ENCODE measurements around the gene GRB2. TPM values are rescaled to one million over a fixed set of nuclear protein-coding genes. Genes with fewer than 3 reads are reported as not detected.
"Not testable (repeated sequence)": the region's sequence is repeated elsewhere in the genome, so short reads cannot be mapped to it uniquely, and the experiment has no call there.

The GRB2 gene
- total RNA-seq, 1 experiment from 2014 or later: 195 TPM

DNA sequence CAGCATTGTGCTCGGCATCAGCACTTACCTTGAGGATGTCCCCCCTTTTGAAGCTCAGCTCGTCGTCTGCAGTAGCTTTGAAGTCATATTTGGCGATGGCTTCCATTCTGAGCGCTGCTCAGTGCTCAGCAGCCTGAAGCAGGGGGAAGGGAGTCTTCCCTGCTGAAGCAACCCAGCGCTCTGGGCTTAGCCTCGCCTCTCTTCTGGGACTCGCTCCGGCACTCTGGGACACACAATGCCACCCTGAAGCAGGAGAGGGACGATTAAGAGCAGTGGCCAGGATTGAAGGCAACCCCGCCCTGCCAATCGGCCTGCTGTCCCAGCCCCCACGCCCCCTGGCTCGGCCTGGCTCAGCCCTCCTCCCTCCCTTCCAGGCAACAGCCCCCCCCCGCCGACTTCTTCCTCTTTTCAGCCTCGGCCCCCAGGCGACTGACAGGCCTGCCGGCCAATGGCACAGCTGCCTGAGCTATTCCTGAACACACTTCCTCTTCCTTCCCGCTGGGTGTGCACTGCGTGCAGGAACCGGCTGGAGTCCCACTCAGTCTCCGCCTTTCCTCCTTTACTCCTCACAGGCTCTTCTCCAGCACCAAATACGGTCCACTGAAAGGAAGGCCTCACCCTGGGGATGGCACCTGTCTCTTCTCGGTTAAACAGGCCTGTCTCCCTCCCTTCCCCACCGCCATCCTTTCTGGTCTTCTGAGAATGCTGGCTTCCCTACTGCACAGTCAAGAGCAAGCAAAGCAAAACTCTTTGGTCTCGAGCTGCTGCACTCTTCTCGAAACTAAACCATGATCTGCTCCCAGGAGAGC, 11.8 kb downstream of the GRB2 start:
- in situ Hi-C loops (cut with HindIII; ENCODE audit: low sequenced_read_pairs): no loop called here
- peak; percentile 99 for DNase-seq (ENCODE audit: low spot score)

DNA sequence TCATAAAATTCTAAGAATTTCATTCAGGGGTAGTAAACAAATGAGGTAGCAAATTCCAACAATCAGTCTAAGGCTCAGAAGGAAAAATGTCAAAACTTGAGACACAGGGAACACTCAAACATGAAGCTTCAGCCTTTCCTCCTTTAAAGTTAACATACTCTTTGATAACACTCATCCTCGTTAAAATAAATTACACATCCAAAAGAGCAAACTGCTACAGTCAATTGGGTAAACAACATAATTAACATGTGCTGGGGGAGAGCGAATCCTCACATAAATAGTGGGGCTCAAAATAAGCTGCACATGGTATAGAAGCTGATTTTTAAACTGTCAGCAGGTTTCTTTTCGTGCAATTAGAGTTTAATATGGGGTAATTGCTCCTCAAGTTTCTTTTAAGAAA, 12.9 kb downstream of the GRB2 start:
- DNase-seq (ENCODE audit: low spot score): no peak
- in situ Hi-C loops (cut with HindIII; ENCODE audit: low sequenced_read_pairs): no loop called here

DNA sequence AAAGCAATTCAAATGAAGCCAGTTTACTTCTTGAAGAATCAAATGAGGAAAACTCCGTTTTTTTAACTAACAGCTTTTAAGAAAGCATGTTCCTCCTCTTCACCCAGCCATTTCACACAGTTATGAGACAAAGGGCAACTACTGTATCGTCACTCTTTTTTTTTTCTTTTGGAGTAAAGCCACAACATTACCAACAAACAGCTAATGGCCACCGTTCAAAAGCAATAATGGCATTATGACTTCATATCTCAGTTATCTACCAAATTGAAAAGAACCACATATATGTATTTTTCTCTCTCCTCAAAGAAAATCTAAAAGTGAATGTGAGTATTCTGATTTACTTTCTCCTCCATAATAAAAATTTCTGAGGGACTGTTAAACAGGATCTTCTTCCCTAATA, 14.5 kb downstream of the GRB2 start:
- in situ Hi-C loops (cut with HindIII; ENCODE audit: low sequenced_read_pairs): no loop called here
- no peak for DNase-seq (ENCODE audit: low spot score)

DNA sequence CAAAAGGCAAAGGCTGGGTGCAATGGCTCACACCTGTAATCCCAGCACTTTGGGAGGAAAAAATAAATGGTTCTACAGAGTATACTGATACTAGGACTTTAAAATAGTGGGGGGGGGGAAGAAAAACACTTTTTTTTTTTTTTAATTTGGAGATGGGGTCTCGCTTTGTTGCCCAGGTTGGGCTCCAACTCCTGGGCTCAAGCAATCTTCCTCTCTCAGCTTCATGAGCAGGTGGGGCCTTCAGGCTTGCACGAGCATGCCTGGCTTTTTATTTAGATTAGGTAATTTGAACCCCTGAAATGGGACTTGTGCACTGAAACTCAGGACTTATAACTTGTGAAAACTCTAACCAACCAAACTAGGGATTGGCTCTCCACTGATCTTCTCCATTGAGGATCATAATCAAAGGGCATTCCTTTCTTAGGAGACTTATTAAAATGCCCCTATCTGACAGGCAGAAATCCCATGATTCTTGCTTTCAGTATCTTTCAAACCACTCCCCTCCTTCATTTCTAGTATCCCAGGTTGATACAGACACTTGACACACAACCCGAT, 16.9 kb downstream of the GRB2 start:
- in situ Hi-C loops (cut with HindIII; ENCODE audit: low sequenced_read_pairs): no loop called here
- DNase-seq (ENCODE audit: low spot score): no peak

DNA sequence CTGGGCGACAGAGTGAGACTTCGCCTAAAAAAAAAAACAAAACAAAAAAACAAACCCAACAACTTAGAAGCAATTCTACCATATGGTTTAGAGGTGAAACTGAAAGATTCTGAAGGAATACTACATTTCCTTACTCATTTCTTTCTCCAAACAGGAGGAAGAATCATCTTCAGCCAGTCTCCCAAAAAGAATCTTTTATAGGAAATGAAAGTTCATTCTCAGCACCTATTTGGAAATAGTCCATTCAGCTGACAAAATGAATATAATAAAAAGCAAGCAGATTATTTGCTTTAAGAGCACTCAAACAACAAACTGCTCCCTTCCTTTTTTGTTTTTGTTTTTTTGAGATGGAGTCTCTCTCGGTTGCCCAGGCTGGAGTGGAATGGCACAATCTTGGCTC, 17.7 kb downstream of the GRB2 start:
- in situ Hi-C loops (cut with HindIII; ENCODE audit: low sequenced_read_pairs): no loop called here
- no peak for DNase-seq (ENCODE audit: low spot score)

DNA sequence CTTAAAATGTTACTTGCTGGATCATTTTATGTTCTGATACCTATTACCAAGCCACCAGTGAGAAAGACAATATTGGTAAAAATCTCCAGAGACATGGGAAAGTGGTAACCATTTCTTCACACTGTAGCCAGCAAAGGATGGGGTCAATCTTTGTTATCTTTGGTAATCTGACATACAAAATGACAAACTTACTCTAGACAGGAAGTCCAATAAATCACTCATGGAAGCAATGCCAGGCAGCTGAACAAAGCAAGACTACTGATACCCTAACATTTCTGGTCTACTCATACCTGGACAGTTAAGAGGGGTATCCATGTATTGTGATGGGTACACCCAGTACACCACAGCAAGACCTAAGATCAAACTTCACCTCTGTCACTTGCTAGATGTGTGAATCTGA, 19.0 kb downstream of the GRB2 start:
- DNase-seq (ENCODE audit: low spot score): no peak
- in situ Hi-C loops (cut with HindIII; ENCODE audit: low sequenced_read_pairs): no loop called here

DNA sequence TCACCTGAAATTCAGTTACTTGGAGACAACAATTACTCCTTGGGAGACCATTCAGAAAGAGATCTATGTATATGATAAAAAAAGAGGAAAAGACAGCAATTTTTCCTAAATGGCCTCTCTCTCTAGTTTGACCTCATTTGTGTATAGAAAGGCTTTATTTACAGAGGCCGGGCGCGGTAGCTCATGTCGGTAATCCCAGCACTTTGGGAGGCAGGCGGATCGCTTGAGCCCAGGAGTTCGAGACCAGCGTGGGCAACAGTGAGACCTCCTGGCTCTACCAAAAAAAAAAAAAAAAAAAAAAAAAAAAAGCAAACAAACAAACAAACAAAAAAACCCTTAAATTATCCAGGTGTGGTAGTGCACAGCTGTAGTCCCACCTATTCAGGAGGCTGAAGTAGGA, 20.7 kb downstream of the GRB2 start:
- in situ Hi-C loops (cut with HindIII; ENCODE audit: low sequenced_read_pairs): no loop called here

DNA sequence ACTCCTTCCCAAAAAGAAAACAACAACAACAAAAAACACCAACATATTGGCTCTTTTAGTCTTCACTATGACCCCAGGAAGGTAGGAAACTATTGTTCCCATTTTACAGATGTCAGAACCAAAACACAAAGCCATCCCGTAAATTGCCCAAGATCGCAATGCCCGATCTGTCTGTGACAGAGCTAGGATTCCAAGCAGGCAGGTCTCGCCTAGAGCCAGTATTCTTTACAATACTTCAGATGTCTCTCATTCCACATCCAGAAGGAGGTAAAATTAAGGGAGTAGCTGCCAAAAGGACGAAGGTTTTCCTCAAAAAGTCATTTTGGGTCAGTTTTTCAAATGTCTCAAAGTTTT, 21.7 kb downstream of the GRB2 start:
- in situ Hi-C loops (cut with HindIII; ENCODE audit: low sequenced_read_pairs): no loop called here
- DNase-seq (ENCODE audit: low spot score): no peak

More for the DNA sequence above, 20.7 kb downstream of the GRB2 start:
- DNase-seq (ENCODE audit: low spot score): no peak

DNA sequence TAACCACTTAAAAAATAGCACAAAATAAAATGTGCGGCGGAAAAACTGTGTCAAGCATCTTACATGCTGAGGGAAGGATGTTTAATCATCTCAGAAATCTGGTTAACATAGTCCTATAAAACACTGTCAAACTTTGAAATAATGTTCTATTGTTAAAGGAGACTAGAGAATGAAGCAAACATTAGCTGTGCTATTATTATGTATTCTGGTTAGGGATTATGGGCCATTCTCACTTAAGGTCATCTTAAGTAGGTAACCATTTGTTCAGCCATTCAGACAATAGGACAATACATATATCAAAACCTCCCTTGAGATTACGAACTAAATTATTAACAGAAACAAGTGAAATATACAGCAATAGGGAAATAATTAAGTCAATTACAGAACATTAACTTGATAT, 24.7 kb downstream of the GRB2 start:
- in situ Hi-C loops (cut with HindIII; ENCODE audit: low sequenced_read_pairs): no loop called here
- no peak for DNase-seq (ENCODE audit: low spot score)

DNA sequence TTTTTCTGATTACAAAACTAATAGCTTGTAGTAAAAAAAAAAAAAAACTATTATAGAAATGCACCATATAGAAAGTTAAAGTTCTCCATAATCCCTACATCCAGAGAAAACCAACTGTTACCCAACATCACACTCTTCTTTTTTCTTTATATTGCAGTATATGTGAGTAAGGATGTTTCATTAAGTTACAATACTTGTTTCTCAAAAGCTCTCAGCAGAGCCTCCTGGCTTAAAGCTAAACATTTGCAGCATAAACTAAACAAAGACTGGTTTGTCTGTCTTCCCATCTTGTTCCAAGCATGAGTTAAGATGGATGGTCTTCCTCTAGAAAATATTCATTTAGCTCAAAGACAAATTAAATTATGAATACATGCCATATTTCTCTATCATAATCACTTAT, 25.2 kb downstream of the GRB2 start:
- in situ Hi-C loops (cut with HindIII; ENCODE audit: low sequenced_read_pairs): no loop called here
- DNase-seq (ENCODE audit: low spot score): no peak

DNA sequence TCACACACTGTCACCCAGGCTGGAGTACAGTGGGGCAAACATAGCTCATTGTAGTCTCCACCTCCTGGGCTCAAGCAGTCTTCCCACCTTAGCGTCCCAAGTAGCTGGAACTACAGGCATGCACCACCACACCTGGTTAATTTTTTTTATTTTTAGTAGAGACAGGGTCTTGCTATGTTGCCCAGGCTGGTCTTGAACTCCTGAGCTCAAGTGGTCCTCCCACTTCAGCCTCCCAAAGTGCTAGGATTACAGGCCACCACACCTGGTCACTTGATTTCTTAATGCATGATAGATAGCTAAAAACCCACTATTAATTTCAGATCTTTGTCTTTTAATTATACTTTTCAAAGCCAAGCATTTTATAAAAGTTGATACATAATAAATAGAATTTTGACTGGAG, 26.1 kb downstream of the GRB2 start:
- in situ Hi-C loops (cut with HindIII; ENCODE audit: low sequenced_read_pairs); DNase-seq (ENCODE audit: low spot score): not testable (repeated sequence)

DNA sequence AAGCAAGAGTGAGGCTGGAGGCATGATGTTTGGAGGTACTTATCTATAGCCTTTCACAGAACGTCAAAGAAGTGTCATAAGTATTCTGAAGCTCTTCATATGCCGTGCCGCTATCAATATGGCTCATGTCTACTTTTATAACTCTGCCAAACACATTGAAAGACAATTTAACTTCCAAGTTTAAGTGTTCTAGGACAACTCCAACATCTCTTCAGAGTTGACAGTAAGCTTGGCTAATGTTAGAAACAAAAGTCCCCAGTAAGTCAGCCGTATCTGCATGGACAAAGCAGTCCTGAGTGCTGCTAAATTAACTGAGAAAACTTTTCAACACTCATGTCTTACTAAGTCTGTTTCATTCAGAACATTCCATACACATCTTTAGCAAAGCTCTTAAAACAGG, 32.2 kb downstream of the GRB2 start:
- in situ Hi-C loops (cut with HindIII; ENCODE audit: low sequenced_read_pairs): no loop called here
- no peak for DNase-seq (ENCODE audit: low spot score)

DNA sequence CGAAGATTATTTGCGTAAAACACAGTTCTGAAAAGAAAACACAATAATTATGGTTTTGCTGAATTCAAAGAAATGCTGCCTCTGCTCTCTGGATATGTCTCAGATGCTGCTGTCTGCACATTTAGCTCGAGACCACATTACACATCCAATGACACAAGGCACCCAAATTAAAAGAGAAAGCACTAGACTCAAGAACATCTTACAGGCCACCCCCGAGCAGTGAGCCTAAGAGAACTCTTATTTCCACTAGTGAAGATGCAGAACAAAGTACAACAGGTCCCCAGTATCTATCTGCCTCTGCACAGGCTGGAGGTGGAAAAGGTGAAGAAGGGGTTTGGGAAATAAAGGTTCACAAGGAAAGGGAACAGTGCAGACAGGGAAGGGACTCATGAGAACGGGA, 33.5 kb downstream of the GRB2 start:
- no peak for DNase-seq (ENCODE audit: low spot score)
- in situ Hi-C loops (cut with HindIII; ENCODE audit: low sequenced_read_pairs): no loop called here

DNA sequence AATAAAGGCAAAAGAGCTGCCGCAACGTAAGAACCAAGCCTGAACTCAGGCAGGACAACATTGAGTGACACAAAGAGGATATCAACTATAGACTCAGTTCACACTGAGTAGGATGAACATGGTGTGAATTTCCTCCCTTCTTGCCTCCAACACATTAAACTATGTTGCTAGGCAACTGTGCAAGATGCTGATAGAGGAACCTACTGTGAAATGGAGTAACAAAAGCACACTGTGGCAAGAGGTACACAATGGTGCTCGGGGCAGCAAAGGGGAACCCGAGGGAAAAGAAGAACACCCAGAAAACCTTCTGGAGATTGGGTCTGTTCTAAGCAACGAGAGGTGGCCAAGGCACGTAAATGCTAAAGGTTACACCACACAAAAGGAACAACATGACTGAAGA, 34.1 kb downstream of the GRB2 start:
- DNase-seq (ENCODE audit: low spot score): no peak
- in situ Hi-C loops (cut with HindIII; ENCODE audit: low sequenced_read_pairs): no loop called here

DNA sequence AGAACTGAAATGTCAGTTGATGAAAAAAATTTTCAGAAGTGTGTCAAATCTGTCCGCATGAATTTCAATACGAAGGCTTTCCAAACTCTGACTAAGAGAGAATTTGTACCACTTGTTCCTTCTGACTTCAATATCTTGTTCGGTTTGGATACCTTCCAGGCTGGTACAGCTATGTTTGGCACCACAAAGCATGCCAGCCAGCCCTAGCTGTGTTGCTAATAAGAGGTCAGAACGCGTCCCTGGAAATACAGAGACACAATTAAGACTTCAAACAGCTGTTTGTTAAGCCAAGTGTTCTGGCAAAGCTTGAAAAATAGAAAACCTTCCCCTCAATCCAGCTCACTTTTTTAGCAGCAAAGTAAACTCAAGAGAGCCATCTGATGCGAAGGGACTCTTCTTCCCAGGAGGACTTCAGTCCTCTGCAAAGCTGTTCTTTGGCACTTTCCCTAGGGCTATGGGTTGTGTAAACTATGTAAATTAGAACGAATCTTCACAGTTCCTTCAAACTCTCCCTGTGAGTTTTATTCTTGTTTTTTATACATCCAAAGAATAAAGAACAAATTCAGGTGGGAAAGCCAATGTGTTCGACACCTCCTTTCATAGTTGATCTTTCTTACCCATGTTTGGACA, 35.1 kb downstream of the GRB2 start:
- in situ Hi-C loops (cut with HindIII; ENCODE audit: low sequenced_read_pairs): no loop called here
- peak; percentile 80 for DNase-seq (ENCODE audit: low spot score)

DNA sequence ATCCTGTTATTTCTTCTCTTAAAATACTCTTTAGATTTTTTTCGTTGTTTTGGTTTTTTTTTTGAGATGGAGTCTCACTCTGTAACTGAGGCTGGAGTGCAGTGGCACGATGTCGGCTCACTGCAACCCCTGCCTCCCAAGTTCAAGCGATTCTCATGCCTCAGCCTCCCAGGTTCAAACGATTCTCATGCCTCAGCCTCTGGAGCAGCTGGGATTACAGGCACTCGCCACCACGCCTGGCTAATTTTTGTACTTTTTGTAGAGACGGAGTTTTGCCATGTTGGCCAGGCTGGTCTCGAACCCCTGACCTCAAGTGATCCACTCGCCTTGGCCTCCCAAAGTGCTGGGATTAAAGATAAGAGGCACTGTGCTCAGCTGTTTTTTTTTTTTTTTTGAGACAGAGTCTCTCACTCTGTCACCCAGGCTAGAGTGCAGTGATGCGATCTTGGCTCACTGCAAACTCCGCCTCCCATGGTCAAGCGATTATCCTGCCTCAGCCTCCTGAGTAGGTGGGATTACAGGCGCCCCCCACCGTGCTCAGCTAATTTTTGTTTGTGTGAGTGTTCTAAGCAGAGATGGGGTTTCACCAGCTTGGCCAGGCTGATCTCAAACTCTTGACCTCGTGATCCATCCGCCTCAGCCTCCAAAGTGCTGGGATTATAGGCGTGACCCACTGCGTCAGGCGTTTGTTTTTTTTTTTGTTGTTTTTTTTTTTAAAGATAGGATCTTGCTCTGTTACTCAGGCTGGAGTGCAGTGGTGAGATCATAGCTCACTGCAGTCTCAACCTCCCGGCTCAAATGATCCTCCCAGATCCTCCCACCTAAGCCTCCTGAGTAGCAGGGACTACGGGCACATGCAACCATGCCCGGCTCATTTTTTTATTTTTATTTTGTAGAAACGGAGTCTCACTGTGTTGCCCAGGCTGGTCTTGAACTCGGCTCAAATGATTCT, 37.4 kb downstream of the GRB2 start:
- DNase-seq (ENCODE audit: low spot score); in situ Hi-C loops (cut with HindIII; ENCODE audit: low sequenced_read_pairs): not testable (repeated sequence)

DNA sequence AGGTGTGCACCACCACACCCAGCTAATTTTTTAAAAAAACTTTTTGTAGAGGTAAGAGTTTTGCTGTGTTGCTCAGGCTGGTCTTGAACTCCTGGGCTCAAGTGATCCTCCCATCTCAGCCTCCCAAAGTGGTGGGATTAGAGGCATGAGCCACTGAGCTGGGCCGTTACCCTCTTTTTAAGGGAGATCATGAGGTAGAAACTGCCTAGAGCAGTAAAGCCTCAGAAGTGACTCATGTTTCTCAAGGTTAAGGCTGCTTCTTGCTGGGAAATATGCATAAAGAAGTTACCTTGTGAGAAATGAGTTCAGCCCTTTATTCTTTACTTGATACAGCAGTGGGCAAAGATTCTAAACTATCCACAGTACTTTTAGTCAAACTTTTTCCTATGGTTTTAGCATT, 38.2 kb downstream of the GRB2 start:
- in situ Hi-C loops (cut with HindIII; ENCODE audit: low sequenced_read_pairs): no loop called here
- no peak for DNase-seq (ENCODE audit: low spot score)

DNA sequence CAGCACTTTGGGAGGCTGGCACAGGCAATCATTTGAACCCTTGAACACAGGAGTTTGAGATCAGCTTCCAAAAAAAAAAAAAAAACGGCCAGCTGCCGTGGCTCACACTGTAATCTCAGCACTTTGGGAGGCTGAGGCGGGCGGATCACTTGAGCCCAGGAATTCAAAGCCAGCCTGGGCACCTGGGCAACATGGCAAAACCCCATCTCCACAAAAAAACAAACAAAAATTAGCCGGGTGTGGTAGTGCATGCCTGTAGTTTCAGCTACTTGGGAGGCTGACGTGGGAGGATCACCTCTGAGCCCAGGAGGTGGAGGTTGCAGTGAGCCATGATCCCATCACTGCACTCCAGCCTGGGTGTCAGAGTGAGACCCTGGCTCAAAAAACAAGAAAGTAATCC, 39.0 kb downstream of the GRB2 start:
- in situ Hi-C loops (cut with HindIII; ENCODE audit: low sequenced_read_pairs): no loop called here
- no peak for DNase-seq (ENCODE audit: low spot score)

DNA sequence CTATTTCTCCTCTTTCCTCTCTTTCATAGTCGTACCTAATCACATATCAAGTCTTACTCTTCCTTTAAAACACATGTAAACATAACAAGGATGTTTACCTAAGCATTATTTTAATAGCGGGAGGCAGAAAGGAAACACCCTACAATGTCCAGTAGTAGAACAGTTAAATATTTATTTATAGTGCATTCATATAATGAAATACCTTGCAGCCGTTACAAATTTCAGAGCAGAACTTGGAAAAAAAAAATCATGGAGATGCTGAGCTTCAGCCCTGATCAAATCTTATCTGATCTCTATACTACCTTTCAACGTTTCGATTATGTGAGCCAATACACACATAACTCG, 39.6 kb downstream of the GRB2 start:
- no peak for DNase-seq (ENCODE audit: low spot score)
- in situ Hi-C loops (cut with HindIII; ENCODE audit: low sequenced_read_pairs): no loop called here

Measured in G401 (cell line).